Right renal pelvis (tissue), 4 donors: ENCODE results near the gene WFDC11. TPM values are rescaled to one million over a fixed set of nuclear protein-coding genes. Genes with fewer than 3 reads are reported as not detected.

Experiments
- DNase-seq, 4 donors: peaks; one replicate each; pipeline ENCODE4 v3.0.0-alpha.2; 2013; ENCODE audit warnings: low read depth in 4 of 4, low spot score in 3 of 4, missing footprints in 1 of 4
- polyA plus RNA-seq, 4 donors: library from polyadenylated mRNA; unstranded; fragments of 120-200 nt; gene quantifications; one replicate each; pipeline ENCODE4 v1.2.1, GENCODE V29; 2013; ENCODE audit not compliant: insufficient read length in 4 of 4

The WFDC11 gene
- polyA plus RNA-seq, 4 donors: 0.10 TPM; not detected in 3

DNA sequence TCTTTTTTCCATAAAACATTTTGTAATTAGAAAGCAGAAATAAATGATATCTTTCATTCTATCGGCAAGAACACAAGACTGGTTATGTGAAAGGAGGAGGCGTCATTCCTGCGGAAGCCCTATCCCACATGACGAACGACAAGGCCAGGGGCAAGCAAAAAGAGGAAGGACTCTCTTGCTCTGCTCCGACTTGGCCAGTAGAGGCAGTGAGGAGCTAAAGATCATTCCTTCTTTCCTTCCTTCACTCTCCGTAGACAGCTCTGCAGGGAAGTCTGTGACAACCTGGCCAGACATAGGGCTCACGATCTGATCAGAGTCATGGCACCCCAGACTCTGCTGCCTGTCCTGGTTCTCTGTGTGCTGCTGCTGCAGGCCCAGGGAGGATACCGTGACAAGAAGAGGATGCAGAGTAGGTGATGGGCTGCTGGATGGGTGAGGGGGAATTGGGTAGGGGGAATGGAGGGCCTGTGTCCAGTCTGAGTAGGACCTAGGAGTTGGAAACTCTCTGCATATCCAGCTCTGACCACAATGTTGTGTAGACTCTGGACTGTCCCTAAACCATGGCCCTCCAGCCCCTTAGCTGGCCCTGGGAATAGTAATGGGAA is 40.4 kb downstream of the WFDC11 start, which contains the start of gene WFDC10A:
Gene WFDC10A, plus strand, starts transcription at position 244 of the 605 bp plus-strand sequence. Its CDS starts 75 bp downstream, at position 319.
- no peak for DNase-seq

DNA sequence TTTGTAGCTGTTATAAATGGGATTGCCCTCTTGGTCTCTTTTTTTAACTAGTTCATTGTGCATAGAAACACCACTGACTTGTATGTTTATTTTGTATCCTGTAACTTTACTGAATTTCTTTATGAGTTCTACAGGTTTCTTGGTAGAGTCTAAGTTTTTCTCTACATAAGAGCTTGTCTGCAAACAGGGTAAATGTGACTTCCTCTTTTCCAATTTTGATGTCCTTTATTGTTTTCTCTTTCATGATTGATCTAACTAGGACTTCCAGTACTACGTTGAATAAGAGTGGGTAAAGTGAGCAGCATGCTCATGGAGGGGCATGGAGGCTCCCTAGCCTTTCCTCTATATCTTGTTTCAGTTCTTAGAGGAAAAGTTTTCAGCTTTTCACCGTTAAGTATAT is 43.5 kb downstream of the WFDC11 start:
- DNase-seq: no peak

DNA sequence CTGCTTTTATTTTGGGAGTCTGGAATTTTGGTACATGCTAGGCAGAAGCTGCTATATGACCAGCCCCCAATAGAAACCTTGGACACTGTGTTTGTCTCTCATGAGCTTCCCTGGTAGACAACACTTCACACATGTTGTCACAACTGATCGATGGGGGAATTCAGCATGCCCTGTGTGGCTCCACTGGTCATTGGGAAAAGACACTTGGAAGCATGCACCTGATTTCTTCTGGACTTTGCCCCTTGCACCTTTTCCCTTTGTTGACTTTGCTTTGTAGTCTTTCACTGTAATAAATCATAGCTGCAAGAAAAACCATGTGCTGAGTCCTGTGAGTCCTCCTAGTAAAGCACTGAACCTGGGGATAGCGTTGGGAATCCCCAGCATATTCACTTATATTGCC is 48.4 kb downstream of the WFDC11 start:
- DNase-seq: no peak

DNA sequence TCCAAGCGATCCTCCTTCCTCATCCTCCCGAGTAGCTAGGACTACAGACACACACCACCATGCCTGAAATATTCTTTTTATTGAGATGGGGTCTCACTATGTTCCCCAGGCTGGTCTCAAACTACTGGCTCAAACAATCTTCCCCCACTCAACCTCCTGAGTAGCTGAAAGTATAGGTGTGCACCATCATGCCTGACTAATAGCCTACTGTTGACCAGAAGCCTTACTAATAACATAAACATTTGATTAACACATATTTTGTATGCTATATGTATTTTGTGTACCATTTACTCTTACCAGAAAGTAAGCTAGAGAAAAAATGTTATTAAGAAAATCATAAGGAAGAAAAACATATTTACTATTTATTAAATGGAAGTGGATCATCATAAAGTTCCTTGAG is 52.4 kb downstream of the WFDC11 start:
- DNase-seq: no peak

DNA sequence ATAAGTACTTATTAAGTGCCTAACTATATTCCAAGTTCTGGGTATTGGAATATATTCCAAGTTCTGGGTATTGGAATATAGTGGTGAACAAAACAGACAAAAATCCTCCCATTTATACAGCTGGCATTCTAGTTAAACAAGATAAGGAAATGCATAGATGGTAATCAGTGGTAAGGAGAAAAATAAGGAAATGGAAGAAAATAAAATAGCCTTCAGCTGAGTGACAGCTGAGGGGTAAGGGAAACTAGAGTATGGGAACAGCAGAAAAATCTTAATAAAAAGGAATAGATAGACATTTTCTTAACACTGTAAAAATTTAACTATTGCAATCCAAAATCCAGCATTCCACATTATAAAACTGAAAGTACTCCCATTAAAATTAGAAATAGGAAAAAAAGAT is 57.7 kb downstream of the WFDC11 start:
- DNase-seq: no peak

DNA sequence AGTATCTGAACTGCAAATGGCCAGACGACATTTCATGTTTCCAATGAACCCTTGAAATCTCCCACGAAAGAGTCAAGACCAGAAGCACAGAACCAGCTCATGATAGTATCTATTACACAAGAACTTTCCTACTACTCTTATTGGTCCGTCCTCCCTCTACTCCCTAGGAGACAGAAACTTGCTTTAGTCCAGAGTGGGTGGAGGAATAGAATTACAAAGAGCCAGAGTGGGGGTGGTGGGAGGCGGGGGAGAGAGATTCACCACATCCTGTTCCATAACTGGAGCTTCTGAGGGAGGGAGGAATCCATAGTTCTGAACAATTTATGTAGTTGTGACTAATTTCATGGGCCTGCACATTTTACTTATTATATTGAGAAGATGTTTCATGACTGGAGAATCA is 59.0 kb downstream of the WFDC11 start:
- no peak for DNase-seq

DNA sequence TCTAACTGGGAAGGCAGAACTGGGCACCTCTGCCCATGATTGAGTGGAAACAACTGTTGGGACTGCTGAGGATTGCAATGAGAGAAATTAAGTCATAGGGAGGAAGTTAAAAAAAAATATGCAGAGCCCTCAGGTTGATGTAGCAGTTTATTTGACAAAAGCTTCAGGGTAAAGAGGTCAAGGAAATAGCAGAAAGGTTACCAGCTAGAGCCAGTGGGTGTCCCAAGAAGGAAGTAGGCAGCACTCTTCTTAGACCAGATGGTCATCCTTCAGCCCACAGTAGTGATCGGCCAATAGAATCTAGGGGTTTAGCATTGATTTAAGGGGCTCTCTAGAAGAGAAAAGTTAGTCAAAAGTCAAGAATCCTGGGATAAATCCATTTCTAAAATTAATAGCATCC is 62.2 kb downstream of the WFDC11 start:
- DNase-seq: no peak

Other genes starting within 250 kb of the WFDC11 start
- 100 to 1,000 TPM; 171 to 224 (median 204) TPM for gene WFDC2, start 200.5 kb downstream of the WFDC11 start, polyA plus RNA-seq
- gene SPINT3, start 154.6 kb downstream of the WFDC11 start, polyA plus RNA-seq: not detected
- not detected for gene WFDC6, start 130.8 kb downstream of the WFDC11 start, polyA plus RNA-seq
- gene EPPIN, start 122.8 kb downstream of the WFDC11 start, polyA plus RNA-seq: under 1 TPM; 0.12 to 0.36 (median 0.16) TPM
- under 1 TPM in 2 of 4 donors, not detected in 2; 0.05 to 0.18 TPM for gene WFDC8, start 91.0 kb downstream of the WFDC11 start, polyA plus RNA-seq
- gene WFDC10A, start 40.5 kb downstream of the WFDC11 start, polyA plus RNA-seq: not detected
- not detected for gene WFDC9, start 39.0 kb downstream of the WFDC11 start, polyA plus RNA-seq
- gene WFDC13, start 31.8 kb upstream of the WFDC11 start, polyA plus RNA-seq: not detected
- gene WFDC10B, start 34.8 kb upstream of the WFDC11 start, polyA plus RNA-seq: not detected
- gene SPINT4, start 52.1 kb upstream of the WFDC11 start, polyA plus RNA-seq: not detected
- gene WFDC3, start 121.6 kb upstream of the WFDC11 start, polyA plus RNA-seq: 1 to 10 TPM; 1.1 to 2.1 (median 1.7) TPM
- gene DNTTIP1, start 121.7 kb upstream of the WFDC11 start, polyA plus RNA-seq: 10 to 100 TPM; 36.4 to 41.9 (median 38.8) TPM
- 10 to 100 TPM; 59.9 to 72.1 (median 65.9) TPM for gene UBE2C, start 142.4 kb upstream of the WFDC11 start, polyA plus RNA-seq
- 1 to 10 TPM in 1 of 4 donors, under 1 TPM in 3; 0.22 to 1.1 (median 0.72) TPM for gene TNNC2, start 157.1 kb upstream of the WFDC11 start, polyA plus RNA-seq
- gene SNX21, start 163.6 kb upstream of the WFDC11 start, polyA plus RNA-seq: 10 to 100 TPM; 12.6 to 17.1 (median 14.3) TPM
- 10 to 100 TPM; 23.2 to 28.9 (median 24.5) TPM for gene ACOT8, start 187.2 kb upstream of the WFDC11 start, polyA plus RNA-seq
- gene ZSWIM3, start 187.4 kb upstream of the WFDC11 start, polyA plus RNA-seq: 1 to 10 TPM; 5.1 to 5.3 (median 5.2) TPM
- 10 to 100 TPM; 13.3 to 15.7 (median 15.3) TPM for gene ZSWIM1, start 211.0 kb upstream of the WFDC11 start, polyA plus RNA-seq
- gene SPATA25, start 217.4 kb upstream of the WFDC11 start, polyA plus RNA-seq: 1 to 10 TPM; 2.8 to 3.8 (median 3.3) TPM
- gene NEURL2, start 221.0 kb upstream of the WFDC11 start, polyA plus RNA-seq: 1 to 10 TPM; 4.3 to 8.2 (median 5.0) TPM
- 100 to 1,000 TPM; 118 to 137 (median 134) TPM for gene CTSA, start 221.1 kb upstream of the WFDC11 start, polyA plus RNA-seq
- 100 to 1,000 TPM; 143 to 178 (median 150) TPM for gene PLTP, start 241.9 kb upstream of the WFDC11 start, polyA plus RNA-seq